Epithelial cell of proximal tubule (primary cell): Measurements from ENCODE around the gene RNF34. TPM values are rescaled to one million over a fixed set of nuclear protein-coding genes. Genes with fewer than 3 reads are reported as not detected.

ENCODE experiments used
- DNase-seq: peaks from one replicate; pipeline ENCODE4 v3.0.0-alpha.2; 2011; ENCODE audit warnings: low read depth
- H3K4me3 ChIP-seq: 2 replicates; pipeline ENCODE4 v1.5.1; 2011; ENCODE audit warnings: low read depth, mild to moderate bottlenecking, low read length
- CTCF ChIP-seq: conservative IDR thresholded peaks from 2 replicates; pipeline ENCODE4 v1.5.1; 2012; ENCODE audit warnings: low read depth, mild to moderate bottlenecking, low read length
- total RNA-seq: library from RNA; depleted of rRNA; stranded (reverse); fragments of >200 nt; gene quantifications from 2 replicates; pipeline ENCODE4 v1.2.3, GENCODE V29; 2015

Gene RNF34
- total RNA-seq, 1 donor from 2014 or later: 43.8 TPM

GRCh38 chr12:121472150-121472905 is 72.4 kb downstream of the RNF34 start:
- no peak overlapping the region for H3K4me3 ChIP-seq
- TF ChIP-seq CTCF: no peak
- no peak for DNase-seq

Other genes with a start within 250 kb of the RNF34 start
- 32.8 and 62.6 TPM in 2 replicates for gene P2RX4, start 190.0 kb upstream of the RNF34 start, total RNA-seq
- 23.2 and 32.6 TPM in 2 replicates for gene CAMKK2, start 103.4 kb upstream of the RNF34 start, total RNA-seq
- gene ANAPC5, start 47.7 kb upstream of the RNF34 start, total RNA-seq: 79.7 and 158 TPM in 2 replicates
- 23.8 and 33.1 TPM in 2 replicates for gene KDM2B, start 180.9 kb downstream of the RNF34 start, total RNA-seq
- 19.4 and 20.1 TPM in 2 replicates for gene ORAI1, start 226.4 kb downstream of the RNF34 start, total RNA-seq